Esophagus mucosa (tissue), 1 donor: Measurements from ENCODE around the gene USP35. TPM values are rescaled to one million over a fixed set of nuclear protein-coding genes. Genes with fewer than 3 reads are reported as not detected.

Experiments used
- ATAC-seq: fragments of 200-7000 bp; cut with Tn5 transposase; one replicate; pipeline ENCODE4 v1.9.1; 2020
- total RNA-seq: library from RNA; stranded (reverse); gene quantifications from one replicate; pipeline ENCODE4 v1.2.4, GENCODE V29; 2023
- donor health status: DM: yes; HTN: yes; CAD: no.

Gene USP35
- total RNA-seq, 1 donor from 2014 or later = 3.5 TPM

DNA sequence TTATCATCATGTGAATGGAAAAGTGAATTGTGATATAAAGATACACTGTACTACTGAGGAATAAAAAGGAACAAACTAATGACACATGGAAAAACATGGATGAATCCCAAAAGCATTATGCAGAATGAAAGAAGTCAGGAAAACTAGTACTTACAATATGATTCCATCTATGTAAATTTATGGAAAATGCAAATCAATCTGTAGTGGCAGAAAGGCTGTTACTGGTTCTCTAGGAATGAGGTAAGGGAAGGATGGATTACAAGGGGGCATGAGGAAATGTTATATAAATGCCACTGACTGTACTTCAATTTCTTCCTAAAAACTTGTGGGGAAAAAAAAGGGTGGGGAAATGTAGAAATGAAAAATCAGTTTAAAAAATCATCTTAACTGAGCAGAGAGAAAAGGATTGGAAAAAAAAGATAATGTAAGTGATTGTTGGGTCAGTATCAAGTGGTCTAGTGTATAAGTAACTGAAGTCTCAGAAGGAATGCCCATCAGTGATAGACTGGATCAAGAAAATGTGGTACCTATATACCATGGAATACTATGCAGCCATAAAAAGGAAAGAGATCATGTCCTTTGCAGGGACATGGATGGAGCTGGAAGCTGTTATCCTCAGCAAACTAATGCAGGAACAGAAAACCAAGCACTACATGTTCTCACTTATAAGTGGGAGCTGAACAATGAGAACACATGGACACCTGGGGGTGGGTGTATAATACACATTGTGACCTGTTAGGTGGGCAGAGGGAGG, 48.8 kb downstream of the USP35 start:
- ATAC-seq = no peak

DNA sequence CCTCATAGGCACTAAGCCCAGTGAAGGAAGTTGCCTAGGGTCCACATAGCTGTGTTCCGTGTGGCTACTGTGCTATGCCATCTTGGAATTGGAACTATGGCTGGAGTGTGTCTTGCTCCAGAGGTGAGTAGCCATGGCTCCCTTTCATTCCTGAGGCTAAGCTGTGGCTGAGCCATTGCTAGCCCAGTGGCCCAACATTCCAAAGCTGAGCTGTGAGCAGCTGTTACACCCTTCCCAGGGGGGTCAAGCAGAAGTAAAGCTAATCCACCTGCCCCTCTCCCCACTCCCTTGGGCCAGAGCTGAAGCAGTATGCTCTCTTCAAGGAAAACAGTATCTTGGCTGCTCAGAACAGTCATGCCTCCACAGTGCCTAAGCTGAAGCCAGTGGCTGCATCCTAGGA, 51.1 kb downstream of the USP35 start:
- no peak for ATAC-seq

DNA sequence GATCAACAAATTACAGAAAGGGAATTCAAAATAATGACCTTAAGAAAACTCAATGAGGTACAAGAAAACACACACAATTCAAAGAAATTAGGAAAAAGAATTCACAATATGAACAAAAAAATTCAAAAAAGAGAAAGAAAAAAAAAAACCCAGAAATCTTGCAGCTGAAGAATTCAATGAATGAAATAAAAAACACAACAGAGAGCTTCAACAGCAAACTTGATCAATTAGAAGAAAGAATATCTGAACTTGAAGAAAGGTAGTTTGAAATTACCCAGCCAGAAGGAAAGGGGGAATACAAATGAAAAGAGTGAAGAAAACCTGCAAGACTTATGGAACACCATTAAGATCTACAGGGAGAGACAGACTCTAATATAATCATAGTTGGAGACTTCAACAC, 52.8 kb downstream of the USP35 start:
- ATAC-seq = no peak

DNA sequence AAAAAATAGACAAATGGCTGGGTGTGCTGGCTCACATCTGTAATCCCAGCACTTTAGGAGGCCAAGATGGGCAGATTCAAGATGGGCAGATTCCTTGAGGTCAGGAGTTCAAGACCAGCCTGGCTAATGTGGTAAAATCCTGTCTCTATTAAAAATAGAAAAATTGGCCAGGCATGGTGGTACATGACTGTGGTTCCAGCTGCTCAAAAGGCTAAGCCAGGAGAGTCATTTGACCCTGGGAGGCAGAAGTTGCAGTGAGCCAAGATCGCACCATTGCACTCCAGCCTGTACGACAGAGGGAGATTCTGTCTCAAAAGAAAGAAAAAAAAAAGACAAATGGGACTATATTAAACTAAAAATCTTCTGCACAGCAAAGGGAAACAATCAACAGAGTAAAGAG, 55.4 kb downstream of the USP35 start:
- ATAC-seq = no peak

DNA sequence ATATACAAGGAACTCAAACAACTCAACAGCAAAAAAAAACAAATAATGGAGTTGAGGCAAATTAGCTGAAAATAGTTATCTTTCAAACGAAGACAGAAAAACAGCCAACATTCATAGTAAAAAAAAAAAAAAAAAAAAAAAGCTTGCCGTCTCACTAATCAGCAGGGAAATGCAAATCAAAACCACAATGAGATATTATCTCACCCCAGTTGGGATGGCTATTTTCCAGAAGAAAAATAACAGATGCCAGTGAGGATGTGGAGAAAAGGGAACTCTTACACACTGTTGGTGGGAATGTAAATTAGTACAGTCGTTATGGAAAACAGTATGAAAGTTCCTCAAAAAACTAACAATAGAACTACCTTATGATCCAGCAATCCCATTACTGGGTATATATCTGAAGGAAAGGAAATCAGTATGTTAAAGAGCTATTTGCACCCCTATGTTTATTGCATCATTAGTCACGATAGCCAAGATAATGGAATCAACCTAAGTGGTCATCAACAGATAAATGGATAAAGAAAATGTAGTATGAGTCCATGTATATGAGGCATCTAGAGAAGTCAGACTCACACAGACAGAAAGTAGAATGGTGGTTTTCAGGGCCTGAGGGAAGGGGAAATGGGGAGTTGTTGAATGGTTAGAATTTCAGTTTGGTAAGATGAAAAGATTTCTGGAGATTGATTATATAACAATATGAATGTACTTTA, 56.0 kb downstream of the USP35 start:
- no peak for ATAC-seq

DNA sequence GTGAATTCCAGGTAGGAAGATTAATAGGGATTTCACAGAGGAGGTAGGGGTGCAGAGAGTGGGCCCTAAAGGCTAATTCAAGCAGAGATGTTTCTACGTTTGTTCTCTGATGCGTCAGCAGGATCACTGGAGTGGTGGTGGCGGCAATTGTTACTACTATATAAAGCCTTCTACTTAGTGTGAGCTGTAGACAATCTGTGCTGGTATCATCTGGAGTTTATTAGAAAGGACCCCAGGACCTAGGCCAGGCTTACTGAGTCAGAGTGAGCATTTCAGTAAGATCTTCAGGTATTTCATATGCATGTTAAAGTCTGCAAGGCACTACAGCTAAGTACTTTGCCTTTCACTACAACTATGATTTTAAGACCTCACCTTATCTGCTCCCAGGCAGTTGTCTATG, 59.5 kb downstream of the USP35 start:
- no peak for ATAC-seq

DNA sequence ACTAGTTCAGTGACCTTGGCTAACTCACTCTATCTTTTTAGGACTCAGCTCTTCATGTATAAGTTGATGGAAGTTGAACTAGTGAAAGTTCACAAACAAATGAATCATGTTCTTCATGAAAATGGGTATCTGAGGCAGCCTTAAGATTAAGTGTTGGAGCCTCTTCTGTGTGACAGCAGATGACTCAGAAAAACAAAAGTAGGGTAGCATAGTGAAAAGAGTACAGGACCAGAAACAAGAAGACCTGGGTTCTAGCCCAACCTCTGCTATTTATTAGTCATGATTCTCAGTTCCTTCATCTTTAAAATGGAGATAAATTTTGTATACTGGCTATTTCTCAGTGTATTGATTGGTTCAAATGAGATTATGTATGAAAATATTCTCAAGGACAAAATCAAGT, 60.2 kb downstream of the USP35 start:
- ATAC-seq = no peak

DNA sequence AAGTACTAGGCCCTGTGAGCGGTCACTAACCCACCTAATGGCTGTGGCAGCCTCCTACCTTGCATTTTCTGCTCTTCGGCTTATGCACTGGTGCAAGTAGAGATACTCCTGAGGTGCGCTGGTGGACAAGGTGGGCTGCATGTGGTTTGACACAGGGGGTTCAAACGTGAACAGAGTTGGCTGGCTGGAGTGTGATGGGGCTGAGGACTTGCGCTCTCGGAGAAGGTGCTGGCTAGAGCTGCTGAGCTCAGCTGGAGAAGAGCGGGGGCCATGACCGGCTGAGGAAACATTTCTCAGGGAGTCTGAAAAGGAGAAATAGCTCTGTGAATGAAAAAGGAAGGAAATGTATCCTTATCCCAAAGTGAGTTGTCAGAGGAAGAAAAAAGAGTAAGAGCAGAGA, 61.4 kb downstream of the USP35 start:
- no peak for ATAC-seq

DNA sequence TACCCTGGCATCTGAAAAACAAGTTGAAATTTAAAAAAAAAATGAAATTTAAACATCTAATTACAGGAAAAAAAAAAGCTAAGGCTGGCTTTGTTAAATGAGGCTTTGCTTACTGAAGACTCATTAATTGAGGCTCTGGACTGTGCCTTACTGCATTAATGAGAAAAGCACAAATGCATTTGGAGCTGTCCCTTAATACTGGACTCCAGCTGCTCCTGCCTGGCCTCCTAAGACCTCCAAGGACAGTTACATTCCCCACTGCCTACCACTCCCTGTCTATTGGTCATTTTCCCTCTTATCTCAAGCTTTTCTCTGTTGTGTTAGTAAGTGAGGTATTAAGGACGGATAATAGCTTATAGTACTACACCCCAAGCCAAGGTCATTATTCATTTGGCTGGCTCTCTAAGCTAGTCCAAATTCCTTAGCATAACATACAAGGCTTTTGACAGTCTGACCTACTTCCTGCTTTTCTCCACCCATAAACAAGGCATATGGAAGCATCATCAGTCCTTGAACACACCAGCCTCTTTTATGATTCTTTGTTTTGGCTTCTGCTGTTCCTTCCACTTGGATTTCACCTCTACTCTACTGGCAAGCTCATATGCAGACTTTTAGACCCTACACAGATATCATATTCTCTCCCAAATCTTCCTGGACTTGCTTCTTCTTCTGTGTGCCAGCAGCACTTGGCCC, 62.5 kb downstream of the USP35 start:
- peak; percentile 67 for ATAC-seq

DNA sequence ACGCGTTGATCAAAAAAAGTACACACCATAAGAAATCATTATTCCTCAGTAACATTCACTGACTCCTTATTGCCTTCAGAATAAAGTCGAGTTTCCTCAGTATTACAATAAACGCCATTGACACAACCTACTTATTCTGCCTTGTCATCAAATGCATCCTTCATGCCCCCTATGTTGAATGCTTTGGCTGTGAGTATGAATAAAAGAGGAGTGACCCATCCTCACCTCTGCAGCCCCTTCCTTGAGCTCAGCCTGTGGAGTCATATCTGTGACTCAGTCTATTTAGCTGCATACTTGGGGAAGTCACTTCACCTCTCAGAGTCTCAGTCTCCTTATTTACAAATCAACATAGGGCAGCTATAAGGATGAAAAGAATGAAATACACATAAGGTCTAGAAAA, 65.1 kb downstream of the USP35 start:
- ATAC-seq = no peak

DNA sequence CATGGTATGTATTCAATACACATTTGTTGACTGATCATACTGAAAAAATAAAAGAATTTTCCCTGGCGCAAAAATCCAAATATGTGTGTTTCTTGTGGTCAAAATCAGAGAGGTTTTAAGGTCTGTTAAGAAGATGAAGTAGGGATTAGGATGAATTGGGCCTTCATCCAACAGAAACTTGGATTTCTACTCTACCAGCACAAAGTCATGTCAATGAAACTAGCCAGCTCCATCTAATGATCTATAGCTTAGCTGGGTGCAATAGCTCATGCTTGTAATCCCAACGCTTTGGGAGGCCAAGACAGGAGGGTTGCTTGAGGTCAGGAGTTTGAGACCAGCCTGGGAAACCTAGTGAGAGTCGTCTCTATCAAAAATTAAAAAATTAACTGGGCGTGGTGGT, 65.5 kb downstream of the USP35 start:
- ATAC-seq = no peak

DNA sequence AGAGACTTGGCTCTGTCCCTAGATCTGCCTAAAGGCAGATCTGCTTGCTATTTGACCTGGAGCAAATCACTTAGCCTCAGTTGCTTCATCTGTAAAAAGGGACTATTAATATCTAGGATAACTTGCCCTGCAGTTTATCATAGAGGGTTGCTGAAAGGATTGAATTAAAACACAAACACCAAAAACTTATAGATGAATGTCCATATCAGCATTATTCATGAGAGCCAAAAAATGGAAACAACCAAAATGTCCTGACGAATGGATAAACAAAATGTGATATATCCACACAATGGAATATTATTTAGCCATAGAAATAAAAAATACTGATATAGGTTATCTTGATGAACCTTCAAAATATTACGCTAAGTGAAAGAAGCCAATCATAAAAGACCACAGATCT, 67.2 kb downstream of the USP35 start:
- ATAC-seq = no peak

DNA sequence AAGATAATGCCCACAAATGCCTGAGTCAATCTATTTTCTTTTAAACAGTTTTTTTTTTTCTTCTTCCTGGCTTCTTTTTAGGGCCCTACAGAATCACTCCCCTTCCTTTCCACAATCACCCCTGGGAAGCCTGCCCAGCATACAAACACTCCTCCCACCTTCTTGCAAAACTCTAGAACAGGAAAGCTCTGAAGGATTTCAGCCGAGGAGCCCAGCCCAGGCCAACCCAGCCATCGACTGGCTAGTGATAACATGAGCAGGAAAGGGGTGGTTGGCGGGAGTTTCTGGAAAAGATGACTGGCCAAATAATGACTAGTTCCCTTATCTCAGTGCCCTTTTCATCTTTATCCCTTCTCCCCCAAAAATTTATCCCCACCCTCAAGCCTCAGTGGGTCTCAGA, 68.2 kb downstream of the USP35 start:
- ATAC-seq = peak; percentile 85

DNA sequence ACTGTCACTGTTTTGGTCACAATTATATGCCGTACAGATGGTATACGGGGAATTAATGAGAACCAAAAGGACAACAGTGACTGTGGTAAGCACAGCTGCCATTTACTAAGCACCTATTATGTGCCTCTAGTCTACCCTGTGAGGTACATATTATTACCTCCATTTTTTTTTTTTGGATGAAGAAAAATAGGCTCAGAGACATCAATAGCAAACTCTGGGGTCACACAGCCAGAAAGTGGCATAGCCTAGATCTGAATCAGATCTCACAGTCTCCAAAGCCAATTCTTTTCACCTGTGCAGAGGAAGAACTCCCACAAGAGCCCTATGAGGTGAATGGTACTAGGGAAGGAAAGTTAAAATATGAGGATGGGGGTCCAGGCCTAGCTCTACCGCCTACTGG, 68.9 kb downstream of the USP35 start:
- no peak for ATAC-seq

DNA sequence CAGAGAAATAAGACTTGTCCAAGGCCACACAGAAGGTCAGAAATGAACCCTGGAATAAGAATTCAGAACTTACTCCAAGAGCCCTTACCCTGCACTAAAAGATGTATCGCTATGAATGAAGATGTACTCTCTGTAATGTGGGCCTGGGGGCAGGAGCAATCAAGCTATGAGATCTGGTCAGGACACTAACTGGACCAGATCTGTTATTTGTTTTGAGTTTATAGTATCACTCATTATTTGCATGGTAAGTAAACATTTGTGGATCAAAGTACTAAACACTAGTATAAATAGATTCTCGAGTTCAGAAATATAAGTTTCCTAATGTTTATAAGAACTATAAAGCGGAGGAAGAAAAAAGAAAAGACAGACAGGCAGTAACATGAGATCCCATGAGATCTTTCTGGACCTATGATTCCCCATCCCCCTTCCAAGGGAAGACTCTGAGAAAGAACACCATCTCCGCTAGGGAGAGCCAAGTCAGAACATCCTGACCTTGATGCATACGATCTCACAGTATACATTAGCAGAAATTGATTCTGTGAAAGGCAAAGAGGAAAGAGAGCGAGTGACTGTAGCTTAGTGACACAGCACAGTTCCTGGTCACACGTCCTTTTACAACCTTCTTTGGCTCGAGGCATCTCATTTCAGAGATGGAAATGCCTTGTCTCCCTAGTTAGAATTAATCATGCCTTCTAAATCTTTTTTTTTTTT, 71.2 kb downstream of the USP35 start:
- no peak for ATAC-seq

DNA sequence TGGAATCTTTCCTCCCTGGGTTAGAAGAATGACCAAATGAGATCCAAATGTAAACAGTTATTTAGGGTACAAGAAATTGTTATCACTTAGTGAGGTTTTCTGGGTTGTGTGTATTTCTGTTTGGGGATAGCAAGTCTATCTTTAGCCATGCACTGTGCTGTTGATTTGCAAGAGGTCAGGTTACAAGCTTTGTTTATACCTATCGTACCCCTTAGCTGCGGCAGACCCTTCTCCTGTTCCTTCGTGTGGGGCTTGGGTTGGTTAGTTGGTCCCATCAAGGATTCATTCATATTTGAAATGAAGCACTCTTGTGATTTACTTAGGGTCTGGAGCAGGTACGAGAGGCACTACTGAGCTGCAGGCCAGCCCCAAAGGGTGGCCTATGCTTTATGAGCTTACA, 72.6 kb downstream of the USP35 start:
- no peak for ATAC-seq

DNA sequence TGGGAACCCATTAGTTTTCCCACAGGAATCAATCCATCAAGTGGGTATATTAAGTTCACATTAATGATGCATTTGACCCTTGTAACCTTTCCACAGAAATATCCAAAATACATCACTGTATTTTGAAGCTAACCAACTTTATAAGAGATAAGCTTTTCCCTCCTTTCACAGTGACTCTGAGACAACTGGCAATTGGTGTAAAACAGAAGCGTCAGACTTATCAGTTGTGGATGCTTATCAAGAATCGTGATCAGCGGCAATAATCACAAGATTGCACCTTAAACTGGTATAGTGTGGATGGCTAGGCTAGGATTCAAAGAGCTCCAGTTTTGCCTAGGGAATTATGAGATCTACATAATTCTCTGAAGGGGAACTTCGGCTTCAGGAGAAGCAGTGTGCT, 73.1 kb downstream of the USP35 start:
- no peak for ATAC-seq

DNA sequence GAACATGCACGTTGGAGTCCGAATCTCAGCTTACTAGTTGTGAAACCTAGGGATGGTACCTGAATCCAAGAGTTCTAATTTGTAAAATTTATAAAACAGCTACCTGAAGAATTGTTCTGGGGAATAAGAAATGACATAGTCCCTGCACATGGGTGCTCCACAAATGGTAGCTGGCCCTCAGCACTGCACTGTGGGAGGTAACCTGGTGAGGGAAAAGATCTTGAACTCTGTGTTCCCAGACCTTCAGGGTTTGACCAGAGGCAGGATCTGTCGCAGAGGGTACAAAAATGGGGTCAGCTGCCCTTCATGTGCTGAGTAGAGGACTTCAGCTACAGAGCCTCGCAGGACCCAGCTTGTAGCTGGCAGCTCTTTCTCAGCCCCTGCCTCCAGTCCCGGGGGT, 73.5 kb downstream of the USP35 start:
- ATAC-seq = no peak

DNA sequence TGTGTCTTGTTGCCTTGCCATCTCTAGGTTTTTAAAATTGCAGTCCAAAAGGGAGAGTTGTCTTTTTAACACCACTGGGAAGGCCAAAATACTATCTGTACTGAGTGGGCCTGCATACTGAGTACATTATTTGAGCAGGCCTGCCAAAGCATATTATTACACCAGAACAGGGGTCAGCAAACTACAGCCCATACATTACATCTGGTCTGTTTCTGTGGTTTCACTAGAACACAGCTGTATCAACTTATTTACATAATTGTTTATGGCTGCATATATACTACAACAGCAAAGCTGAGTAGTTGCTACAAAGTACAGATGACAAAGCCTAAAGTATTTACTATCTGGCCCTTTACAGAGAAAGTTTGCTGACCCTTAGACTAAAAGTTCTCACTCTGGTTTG, 74.0 kb downstream of the USP35 start:
- ATAC-seq = no peak
